H9 (cell line): ENCODE data around the gene RIMBP2. TPM values are rescaled to one million over a fixed set of nuclear protein-coding genes. Genes with fewer than 3 reads are reported as not detected.

Experiments
- DNase-seq: peaks from one replicate; pipeline ENCODE4 v3.0.0-alpha.2; 2017
- H2AFZ ChIP-seq: one replicate; pipeline ENCODE4 v1.6.1; 2013; ENCODE audit warnings: mild to moderate bottlenecking, low read length, control low read depth, moderate library complexity
- H2AK5ac ChIP-seq: 2 replicates; pipeline ENCODE4 v1.6.1; 2013; ENCODE audit warnings: low read length, control low read depth, mixed read lengths; ENCODE audit not compliant: insufficient read length
- H2BK120ac ChIP-seq: one replicate; pipeline ENCODE4 v1.6.1; 2013; ENCODE audit warnings: low read depth, mild to moderate bottlenecking, low read length, control low read depth, inconsistent platforms; ENCODE audit not compliant: poor library complexity, severe bottlenecking
- H2BK12ac ChIP-seq: 2 replicates; pipeline ENCODE4 v1.6.1; 2013; ENCODE audit warnings: low read length, control low read depth, mixed read lengths, low read depth; ENCODE audit not compliant: insufficient read length
- H2BK15ac ChIP-seq: 2 replicates; pipeline ENCODE4 v1.6.1; 2013; ENCODE audit warnings: low read depth, low read length, control low read depth
- H2BK20ac ChIP-seq: one replicate; pipeline ENCODE4 v1.6.1; 2013; ENCODE audit warnings: low read depth, mild to moderate bottlenecking, low read length, control low read depth, inconsistent platforms; ENCODE audit not compliant: poor library complexity, severe bottlenecking
- H2BK5ac ChIP-seq: 2 replicates; pipeline ENCODE4 v1.6.1; 2013; ENCODE audit warnings: low read length, control low read depth, mixed read lengths; ENCODE audit not compliant: insufficient read length
- H3K14ac ChIP-seq: 2 replicates; pipeline ENCODE4 v1.6.1; 2013; ENCODE audit warnings: low read length, control low read depth; ENCODE audit not compliant: insufficient read depth
- H3K18ac ChIP-seq: 2 replicates; pipeline ENCODE4 v1.6.1; 2013; ENCODE audit warnings: low read depth, mild to moderate bottlenecking, mixed read lengths, low read length, control low read depth; ENCODE audit not compliant: insufficient read length
- H3K23ac ChIP-seq: 2 replicates; pipeline ENCODE4 v1.6.1; 2013; ENCODE audit warnings: low read length, control low read depth, mixed read lengths, low read depth; ENCODE audit not compliant: insufficient read length
- H3K23me2 ChIP-seq: 2 replicates; pipeline ENCODE4 v1.6.1; 2013; ENCODE audit warnings: low read depth, mild to moderate bottlenecking, mixed read lengths, low read length, control low read depth; ENCODE audit not compliant: insufficient read length, poor library complexity, severe bottlenecking
- H3K27ac ChIP-seq: 2 replicates; pipeline ENCODE4 v1.5.1; 2013; ENCODE audit warnings: low read length, control low read depth, mixed read lengths, low read depth; ENCODE audit not compliant: insufficient read length
- H3K27me3 ChIP-seq: 2 replicates; pipeline ENCODE4 v1.6.1; 2013; ENCODE audit warnings: low read length, control low read depth, inconsistent platforms; ENCODE audit not compliant: insufficient read depth
- H3K4ac ChIP-seq: 2 replicates; pipeline ENCODE4 v1.6.1; 2013; ENCODE audit warnings: low read depth, mild to moderate bottlenecking, control low read depth, inconsistent platforms, low read length, moderate library complexity
- H3K4me1 ChIP-seq: 2 replicates; pipeline ENCODE4 v1.6.1; 2013; ENCODE audit warnings: low read length, control low read depth, inconsistent platforms; ENCODE audit not compliant: insufficient read depth
- H3K4me2 ChIP-seq: 2 replicates; pipeline ENCODE4 v1.6.1; 2013; ENCODE audit warnings: low read length, control low read depth, mixed read lengths; ENCODE audit not compliant: insufficient read length, insufficient read depth
- H3K56ac ChIP-seq: 2 replicates; pipeline ENCODE4 v1.6.1; 2013; ENCODE audit warnings: low read depth, mild to moderate bottlenecking, mixed read lengths, low read length, control low read depth; ENCODE audit not compliant: insufficient read length
- H3K79me1 ChIP-seq: 2 replicates; pipeline ENCODE4 v1.6.1; 2013; ENCODE audit warnings: low read depth, mild to moderate bottlenecking, moderate library complexity, low read length, control low read depth, inconsistent platforms; ENCODE audit not compliant: insufficient read depth, poor library complexity, severe bottlenecking
- H3K79me2 ChIP-seq: 2 replicates; pipeline ENCODE4 v1.6.1; 2013; ENCODE audit warnings: low read length, control low read depth, inconsistent platforms; ENCODE audit not compliant: insufficient read depth
- H3K9ac ChIP-seq: 2 replicates; pipeline ENCODE4 v1.6.1; 2013; ENCODE audit warnings: low read length, control low read depth, mixed read lengths; ENCODE audit not compliant: insufficient read length; ENCODE audit errors: extremely low read depth
- H3K9me3 ChIP-seq: one replicate; pipeline ENCODE4 v1.6.1; 2013; ENCODE audit warnings: low read depth, low read length, inconsistent platforms; ENCODE audit not compliant: control insufficient read depth
- H3T11ph ChIP-seq: one replicate; pipeline ENCODE4 v1.6.1; 2013; ENCODE audit warnings: mild to moderate bottlenecking, low read length, control low read depth, inconsistent platforms
- H4K20me1 ChIP-seq: one replicate; pipeline ENCODE4 v1.6.1; 2013; ENCODE audit not compliant: control insufficient read depth, insufficient read length, insufficient read depth
- H4K5ac ChIP-seq: 2 replicates; pipeline ENCODE4 v1.6.1; 2013; ENCODE audit warnings: low read depth, mild to moderate bottlenecking, mixed read lengths, low read length, control low read depth; ENCODE audit not compliant: insufficient read length
- H4K8ac ChIP-seq: replicated peaks from 2 replicates; pipeline ENCODE4 v1.6.1; 2013; ENCODE audit warnings: low read length, control low read depth, mixed read lengths, low read depth; ENCODE audit not compliant: insufficient read length
- H4K91ac ChIP-seq: 2 replicates; pipeline ENCODE4 v1.6.1; 2013; ENCODE audit warnings: low read depth, mild to moderate bottlenecking, moderate library complexity, mixed read lengths, low read length, control low read depth; ENCODE audit not compliant: insufficient read length
- H3K27ac Mint-ChIP-seq, 3 experiments: 2 replicates in 2 of 3; 3 replicates in 1 of 3; pipeline ENCODE4 v1.8.0; 2020 to 2021; ENCODE audit warnings: mixed read lengths in 3 of 3, mild to moderate bottlenecking in 1 of 3, moderate library complexity in 1 of 3
- H3K27me3 Mint-ChIP-seq: 2 replicates; pipeline ENCODE4 v1.8.0; 2021; ENCODE audit warnings: low read depth, mild to moderate bottlenecking, moderate library complexity, mixed read lengths
- H3K36me3 Mint-ChIP-seq, 3 experiments: 2 replicates in 2 of 3; 3 replicates in 1 of 3; pipeline ENCODE4 v1.8.0; 2020 to 2021; ENCODE audit warnings: low read depth in 3 of 3, mixed read lengths in 3 of 3; ENCODE audit not compliant: insufficient read depth in 1 of 3
- H3K4me1 Mint-ChIP-seq, 2 experiments: 2 replicates each; pipeline ENCODE4 v1.8.0; 2020; ENCODE audit warnings: mixed read lengths in 2 of 2
- H3K4me3 Mint-ChIP-seq, 2 experiments: 2 replicates in 1 of 2; 3 replicates in 1 of 2; pipeline ENCODE4 v1.8.0; 2020 to 2021; ENCODE audit warnings: mild to moderate bottlenecking in 2 of 2, mixed read lengths in 2 of 2, moderate library complexity in 1 of 2
- H3K9me3 Mint-ChIP-seq, 2 experiments: 2 replicates in 1 of 2; 3 replicates in 1 of 2; pipeline ENCODE4 v1.8.0; 2020; ENCODE audit warnings: mild to moderate bottlenecking in 2 of 2, mixed read lengths in 2 of 2, moderate library complexity in 1 of 2
- WGBS: extraction: QIAGEN DNeasy Blood & Tissue Kit; methylation state at CpG from one replicate; pipeline ENCODE4 v1.1.7; 2013; ENCODE audit warnings: missing lambda C conversion rate, low lambda C conversion rate, mixed read lengths; ENCODE audit not compliant: insufficient read length; ENCODE audit errors: extremely low coverage; 5-methylcytosine and 5-hydroxymethylcytosine counted together
- total RNA-seq: library from RNA; stranded (reverse); gene quantifications from 2 replicates; pipeline ENCODE4 v1.2.1, GENCODE V29; 2021
- TF ChIP-seq, protein P1 (sequence below): fragments of 200-600 bp; sonication (generic); conservative IDR thresholded peaks from 3 replicates; pipeline ENCODE4 v1.8.0; 2021; ENCODE audit warnings: antibody characterized with exemption, mild to moderate bottlenecking

RIMBP2 gene
- total RNA-seq, 1 experiment from 2014 or later, result 0.70 TPM

DNA sequence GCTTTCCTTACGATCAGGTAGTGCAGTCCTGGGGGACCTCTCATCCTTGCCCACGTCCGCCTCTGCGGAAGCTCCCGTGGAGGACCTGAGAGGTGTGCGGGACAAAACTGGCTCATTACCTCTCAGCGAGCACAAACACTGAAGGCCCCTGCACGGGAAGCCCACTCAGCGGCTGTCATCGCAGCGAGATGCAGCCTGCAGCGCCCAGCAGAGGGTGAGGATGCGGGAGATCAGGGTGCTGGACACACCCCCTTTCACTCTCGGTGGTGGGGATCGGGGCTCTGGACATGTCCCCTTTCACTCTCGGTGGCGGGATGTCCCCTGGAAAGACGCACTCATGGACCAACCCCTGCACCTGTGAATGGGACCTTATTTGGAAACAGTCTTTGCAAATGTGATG is 266.8 kb downstream of the RIMBP2 start:
- Histone ChIP-seq H3K23me2 (no peaks in the 10 kb centered on the region), H3K27ac (no peak overlapping the region), H2AK5ac (no peak overlapping the region), H2BK12ac (no peak overlapping the region), H3K23ac (no peak overlapping the region), H4K91ac (no peak overlapping the region), H3K4me2 (no peak overlapping the region), H2BK20ac (no peak overlapping the region), H2BK120ac (no peak overlapping the region), H3K18ac (no peak overlapping the region), H3K79me1 (no peaks in the 10 kb centered on the region), H2BK15ac (no peak overlapping the region), H3T11ph (no peak overlapping the region), H3K4me1 (no peaks in the 10 kb centered on the region), H2BK5ac (no peak overlapping the region), H3K9me3 (no peaks in the 10 kb centered on the region), H4K8ac (no peak overlapping the region), H4K20me1 (peaks cover 2% of the 10 kb centered on the region), H3K27me3 (no peaks in the 10 kb centered on the region), H2AFZ (no peak overlapping the region), H3K14ac (no peak overlapping the region), H4K5ac (no peak overlapping the region), H3K9ac (no peak overlapping the region), H3K4ac (no peak overlapping the region), H3K56ac (no peak overlapping the region), H3K79me2 (no peaks in the 10 kb centered on the region)
- TF ChIP-seq, protein P1, sequence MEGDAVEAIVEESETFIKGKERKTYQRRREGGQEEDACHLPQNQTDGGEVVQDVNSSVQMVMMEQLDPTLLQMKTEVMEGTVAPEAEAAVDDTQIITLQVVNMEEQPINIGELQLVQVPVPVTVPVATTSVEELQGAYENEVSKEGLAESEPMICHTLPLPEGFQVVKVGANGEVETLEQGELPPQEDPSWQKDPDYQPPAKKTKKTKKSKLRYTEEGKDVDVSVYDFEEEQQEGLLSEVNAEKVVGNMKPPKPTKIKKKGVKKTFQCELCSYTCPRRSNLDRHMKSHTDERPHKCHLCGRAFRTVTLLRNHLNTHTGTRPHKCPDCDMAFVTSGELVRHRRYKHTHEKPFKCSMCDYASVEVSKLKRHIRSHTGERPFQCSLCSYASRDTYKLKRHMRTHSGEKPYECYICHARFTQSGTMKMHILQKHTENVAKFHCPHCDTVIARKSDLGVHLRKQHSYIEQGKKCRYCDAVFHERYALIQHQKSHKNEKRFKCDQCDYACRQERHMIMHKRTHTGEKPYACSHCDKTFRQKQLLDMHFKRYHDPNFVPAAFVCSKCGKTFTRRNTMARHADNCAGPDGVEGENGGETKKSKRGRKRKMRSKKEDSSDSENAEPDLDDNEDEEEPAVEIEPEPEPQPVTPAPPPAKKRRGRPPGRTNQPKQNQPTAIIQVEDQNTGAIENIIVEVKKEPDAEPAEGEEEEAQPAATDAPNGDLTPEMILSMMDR, result no peak
- peak overlapping the region in 1 of 3 experiments; percentile 56; a peak in 1 of 7 replicates for H3K27ac Mint-ChIP-seq
- no CpG with 5 or more reads among the region's 18 CpGs for WGBS
- peaks cover 13% of the 10 kb centered on the region for H3K27me3 Mint-ChIP-seq
- H3K36me3 Mint-ChIP-seq, result no peaks in the 10 kb centered on the region
- no peak overlapping the region for H3K4me3 Mint-ChIP-seq
- H3K4me1 Mint-ChIP-seq, result peaks cover 1 to 4% of the 10 kb centered on the region in 2 experiments; a peak in 3 of 4 replicates
- peaks cover 0 to 3% of the 10 kb centered on the region in 2 experiments; a peak in 1 of 5 replicates for H3K9me3 Mint-ChIP-seq
- no peak for DNase-seq
